Measurements from ENCODE around the gene OPCML.

Gene OPCML

GRCh38 chr11:133501643-133502539, 30.4 kb downstream of the OPCML start:
- DNase-seq: no peak

GRCh38 chr11:133500936-133501335, 31.4 kb downstream of the OPCML start:
- no peak for DNase-seq

- DNase-seq: no peak
Measured at GRCh38 chr11:133500435-133500834, 31.9 kb downstream of the OPCML start.

DNA sequence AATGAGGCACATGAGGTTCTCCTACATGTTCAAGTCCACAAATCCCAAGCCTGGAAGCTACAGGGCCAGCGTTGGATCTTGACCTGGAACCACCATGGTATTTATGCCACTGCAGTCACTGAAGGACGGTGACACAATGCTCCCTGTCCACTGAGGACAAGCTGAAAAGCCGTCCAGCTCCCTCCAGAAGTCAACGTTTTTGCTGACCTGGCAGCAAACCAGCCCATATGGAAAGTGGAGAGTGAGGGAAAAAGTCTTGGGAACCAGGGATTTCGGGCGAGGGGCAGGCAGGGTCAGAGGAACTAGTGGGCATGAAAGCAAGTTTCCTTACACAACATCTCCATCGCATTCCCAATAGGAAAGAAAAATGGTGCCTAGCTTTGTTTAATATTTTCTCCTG, 33.3 kb downstream of the OPCML start:
- DNase-seq: no peak

DNA sequence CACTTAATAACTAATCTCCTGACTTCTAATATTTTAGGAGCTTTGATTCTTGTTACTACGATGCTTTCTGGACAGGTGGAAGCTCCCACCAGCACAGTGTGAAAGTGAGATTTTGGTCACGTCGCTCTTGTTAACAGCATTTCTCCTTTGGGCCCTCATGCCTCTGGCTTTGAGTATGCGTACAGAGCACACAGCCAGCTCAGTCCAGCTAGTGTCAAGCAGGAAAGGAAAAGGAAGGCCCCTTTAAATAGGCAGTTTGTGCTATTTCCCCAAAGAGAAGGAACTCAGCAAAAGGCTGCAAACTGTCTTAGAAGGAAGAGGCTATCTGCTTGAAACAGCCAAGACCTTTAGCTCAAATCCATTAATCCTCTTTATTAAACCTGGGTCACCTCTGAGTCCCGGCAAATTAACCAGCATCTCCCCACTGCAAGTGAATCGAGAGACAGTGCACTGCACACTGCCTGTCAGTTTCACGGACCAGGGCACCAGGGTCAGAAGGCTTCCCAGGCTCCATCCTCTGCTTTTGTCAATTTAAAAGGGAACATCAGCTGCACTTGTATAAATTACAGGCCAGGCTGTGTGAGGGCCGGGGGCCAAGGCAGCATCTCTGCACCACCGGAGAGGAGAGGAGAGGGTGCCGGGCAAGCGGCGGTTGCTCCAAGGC, 34.7 kb downstream of the OPCML start:
- no peak for DNase-seq

DNA sequence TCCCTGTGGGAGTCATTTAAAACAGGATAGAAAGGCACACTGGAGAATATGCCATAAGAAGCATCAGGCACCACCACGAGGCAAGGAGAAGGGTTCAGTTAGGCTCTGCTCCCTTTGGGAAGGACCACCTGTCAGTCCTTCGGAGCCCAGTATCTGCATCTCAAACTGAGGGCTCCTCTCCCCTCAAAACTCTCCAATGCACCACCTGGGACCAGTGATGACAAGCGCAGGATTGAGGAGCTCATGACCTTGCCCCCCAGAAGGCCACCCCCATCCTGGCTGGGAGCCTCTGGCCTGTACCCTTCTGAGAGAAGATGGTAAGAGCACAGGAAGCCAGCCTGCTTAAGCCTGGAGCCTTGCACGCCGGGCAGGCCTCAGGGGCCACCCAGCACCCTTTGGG, 39.4 kb downstream of the OPCML start:
- DNase-seq: no peak

DNA sequence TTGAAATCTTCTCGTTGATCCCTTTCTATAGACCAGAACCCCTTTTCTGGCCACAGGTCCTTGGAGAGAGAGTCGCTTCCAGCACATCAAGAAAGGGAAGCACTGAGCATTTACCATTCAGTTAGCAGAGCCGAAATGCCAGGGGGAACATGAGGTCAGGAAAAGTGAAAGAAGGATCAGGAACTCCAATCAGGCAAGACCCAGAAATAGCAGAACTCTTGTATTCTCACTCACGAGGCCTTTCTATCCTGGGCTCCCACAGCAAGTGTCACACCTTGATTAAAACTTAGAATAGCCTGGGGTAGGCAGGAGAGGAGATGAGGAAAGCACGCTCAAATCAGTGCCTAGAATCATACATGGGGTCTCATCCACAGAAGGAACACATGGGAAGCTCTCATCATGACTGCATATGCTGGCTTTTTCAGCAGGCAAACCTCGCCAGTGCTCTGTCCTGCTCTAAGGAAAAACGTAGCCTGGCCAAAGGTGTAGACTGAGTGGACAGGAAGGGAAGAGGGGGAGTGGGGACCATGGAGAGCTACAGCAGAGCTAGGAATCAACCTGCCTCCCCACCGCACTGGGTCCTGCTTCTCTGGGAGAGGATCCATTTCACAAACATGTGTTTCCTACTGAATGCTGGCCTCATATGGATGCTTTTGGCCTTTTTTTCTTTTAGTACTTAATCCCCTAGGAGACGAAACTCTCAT, 40.5 kb downstream of the OPCML start:
- no peak for DNase-seq

DNA sequence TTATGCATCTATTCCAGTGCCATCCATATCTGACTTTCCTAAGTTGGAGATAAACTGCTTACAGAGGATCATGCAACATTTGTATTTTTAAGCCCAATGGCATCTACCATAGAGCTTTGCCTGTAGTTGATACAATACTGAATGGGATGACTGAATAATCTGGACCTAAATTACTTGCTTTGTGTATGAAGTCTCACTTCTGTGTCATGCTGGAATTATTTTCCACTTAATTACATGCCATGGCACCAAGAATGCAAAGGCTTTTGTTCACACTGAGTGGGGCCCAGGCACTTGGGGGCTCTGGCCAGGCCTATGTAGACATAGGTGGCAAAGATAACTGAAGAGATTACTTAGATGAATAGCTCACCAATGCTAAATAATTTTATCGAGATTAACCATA, 51.6 kb downstream of the OPCML start:
- DNase-seq: no peak

DNA sequence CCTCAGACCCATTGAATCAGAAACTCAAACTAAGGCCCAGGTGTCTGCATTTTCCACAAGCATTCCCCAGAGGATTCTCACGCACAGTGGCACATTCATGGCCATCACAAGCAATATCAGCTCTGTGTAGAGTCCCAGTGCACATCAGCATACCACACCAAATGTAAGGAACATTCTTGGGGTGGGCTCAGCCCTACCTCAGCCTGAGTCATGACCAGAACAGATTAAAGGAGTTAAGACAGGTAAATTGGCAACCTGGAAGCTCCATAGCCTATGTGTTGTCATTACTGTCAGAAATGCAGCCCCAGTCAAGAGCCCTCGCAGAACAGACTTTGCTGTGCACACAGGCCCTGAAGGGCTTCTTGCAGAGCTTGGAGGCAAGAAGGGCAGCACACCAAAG, 53.1 kb downstream of the OPCML start:
- no peak for DNase-seq

- no peak for DNase-seq
Measured at GRCh38 chr11:133477251-133477625, 55.1 kb downstream of the OPCML start.

DNA sequence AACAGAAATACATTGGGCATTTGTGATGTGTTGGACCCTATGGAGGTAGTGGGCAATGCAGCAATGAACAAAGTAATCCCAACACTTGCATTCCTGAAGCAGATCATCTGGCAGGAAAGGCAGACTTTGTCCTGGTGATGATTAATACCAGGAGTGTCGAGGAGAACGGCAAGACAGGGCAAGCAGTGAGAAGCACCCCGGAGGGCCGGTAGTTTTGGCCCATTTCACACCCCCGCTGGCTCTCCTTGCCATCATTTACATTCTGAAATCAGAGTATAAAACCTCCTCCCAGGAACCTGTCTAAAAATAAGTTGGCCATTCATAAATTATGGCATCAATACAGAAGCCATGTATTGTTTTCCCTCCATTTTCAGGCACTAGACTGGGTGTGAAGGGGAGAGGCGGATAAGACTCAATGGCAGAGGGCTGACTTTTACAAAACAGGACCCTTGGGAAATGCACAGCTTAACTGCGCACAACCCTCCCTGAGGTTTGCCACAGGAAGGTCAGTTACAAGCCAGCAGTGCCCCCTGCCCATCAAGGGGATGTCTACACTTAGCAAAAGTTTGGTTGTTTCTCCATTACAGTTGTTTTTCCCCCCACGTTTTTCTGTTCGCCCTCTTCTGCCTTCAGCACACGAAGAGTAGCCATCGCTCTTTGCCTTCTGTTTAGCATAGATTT, 55.6 kb downstream of the OPCML start:
- DNase-seq: no peak

GRCh38 chr11:133474461-133474860, 57.8 kb downstream of the OPCML start:
- DNase-seq: no peak

- no peak for DNase-seq
Measured at GRCh38 chr11:133467686-133468085, 64.6 kb downstream of the OPCML start.

DNA sequence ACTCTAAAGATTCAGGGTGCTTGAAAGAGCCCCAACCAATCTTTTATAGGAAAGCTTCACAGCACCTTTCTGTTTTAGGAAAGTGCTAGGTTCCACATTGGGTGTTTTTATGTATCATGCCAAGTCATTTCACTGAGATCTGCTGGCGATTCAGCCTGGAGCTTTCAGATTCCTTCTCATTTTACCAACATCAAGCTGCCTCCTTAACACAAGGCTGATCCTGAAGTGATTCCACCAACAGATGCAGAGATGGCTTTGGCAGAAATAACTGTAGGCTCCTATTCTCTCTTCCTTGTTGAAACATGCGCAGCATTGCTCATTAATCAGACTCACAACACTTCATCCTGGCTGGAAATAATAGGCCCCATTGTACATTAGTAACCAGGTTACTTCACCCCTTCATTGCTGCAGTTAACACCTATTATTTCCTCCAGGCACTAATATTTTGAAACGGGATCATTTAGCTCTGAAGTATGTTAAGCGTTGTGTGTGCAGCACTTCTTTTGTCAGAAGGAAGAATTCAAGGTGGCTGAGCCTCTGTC, 89.0 kb downstream of the OPCML start:
- no peak for DNase-seq

- no peak for DNase-seq
Measured at GRCh38 chr11:133441964-133442660, 90.2 kb downstream of the OPCML start.

DNA sequence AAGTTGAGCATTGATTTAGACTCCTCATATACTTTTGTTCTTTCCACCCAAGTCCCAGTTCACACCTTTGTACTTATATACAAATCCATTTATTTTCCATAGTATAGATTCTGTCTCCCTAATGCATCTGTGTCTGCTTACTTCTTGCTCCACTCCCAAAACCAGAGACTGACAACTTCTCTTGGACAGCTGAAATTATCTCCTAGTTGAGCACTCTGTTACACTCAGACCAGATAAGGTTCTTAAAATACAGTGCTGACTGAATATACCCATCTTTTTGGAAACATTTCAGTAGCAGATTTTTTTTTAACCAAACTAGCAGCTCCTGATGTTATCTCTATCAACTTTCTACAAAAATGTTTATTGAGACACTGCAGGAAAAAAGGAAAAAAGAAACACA, 106.3 kb downstream of the OPCML start:
- DNase-seq: no peak

DNA sequence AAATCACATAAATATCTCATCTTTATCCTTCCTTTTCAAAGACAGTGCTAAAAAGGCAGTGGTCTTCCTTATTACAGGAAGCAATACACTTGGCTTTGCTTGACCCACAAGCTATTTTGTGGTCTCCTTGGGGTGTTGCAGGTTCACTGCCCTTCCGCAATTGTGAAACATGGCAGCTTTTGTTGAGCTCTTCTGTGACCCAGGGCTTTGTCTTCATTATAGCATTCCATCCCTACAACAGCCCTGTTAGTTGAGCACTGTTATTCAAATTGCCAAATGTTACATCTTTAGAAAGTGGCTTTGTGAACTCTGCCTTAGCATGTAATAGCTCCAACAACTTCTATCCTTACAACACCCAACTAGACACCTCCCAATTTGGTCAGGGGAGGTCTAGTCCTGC, 107.1 kb downstream of the OPCML start:
- no peak for DNase-seq

DNA sequence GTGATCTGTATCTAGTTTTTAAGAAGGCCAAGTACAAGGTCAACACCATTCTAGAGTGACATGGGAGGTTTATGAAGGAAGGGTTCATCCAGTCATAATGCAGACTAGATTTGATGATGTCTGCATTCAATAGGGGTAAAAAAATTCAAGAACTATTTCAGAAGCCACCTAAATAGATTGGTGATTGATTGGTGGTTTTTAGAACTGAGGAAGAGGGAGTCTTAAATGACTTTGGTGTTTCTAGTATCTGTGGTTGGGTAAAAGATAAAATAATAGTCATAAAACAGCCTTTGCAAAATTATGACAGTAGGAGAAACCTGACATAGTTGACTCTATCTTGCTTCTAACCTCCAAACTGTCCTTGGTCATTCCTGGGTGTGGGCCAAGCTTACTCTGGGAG, 114.1 kb downstream of the OPCML start:
- DNase-seq: no peak

- DNase-seq: no peak
Measured at GRCh38 chr11:133414506-133414905, 117.8 kb downstream of the OPCML start.

- no peak for DNase-seq
Measured at GRCh38 chr11:133413703-133414102, 118.6 kb downstream of the OPCML start.

- no peak for DNase-seq
Measured at GRCh38 chr11:133409799-133410198, 122.5 kb downstream of the OPCML start.

DNA sequence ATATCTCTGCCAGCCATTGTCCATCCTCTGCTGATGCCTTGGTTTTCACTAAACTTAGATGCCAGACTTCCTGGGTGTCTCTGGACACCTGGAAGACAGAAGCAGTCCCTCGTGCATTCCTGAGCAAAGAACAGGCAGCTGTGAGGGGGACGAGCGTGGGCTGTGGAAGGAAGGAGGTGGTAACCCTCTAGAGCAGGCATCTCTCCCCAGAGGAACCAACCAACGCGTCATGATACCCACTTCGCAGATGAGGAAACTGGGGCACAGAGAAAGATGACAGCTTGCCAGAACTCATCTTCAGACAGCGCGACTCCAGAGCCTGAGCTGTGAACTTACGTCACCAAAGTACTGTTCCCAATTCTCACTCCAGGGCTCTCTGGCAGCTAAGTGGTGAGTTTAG, 123.4 kb downstream of the OPCML start:
- no peak for DNase-seq
